Large intestine (tissue), 3 donors: ENCODE results near the gene CELF4. TPM values are rescaled to one million over a fixed set of nuclear protein-coding genes. Genes with fewer than 3 reads are reported as not detected.

Source experiments
- DNase-seq, 2 donors: peaks; one replicate each; pipeline versions ENCODE4 v3.0.0 to v3.0.0-alpha.2; 2013
- H3K27ac ChIP-seq: one replicate; pipeline ENCODE4 v1.5.1; 2013; ENCODE audit warnings: low read length
- H3K27me3 ChIP-seq: 2 replicates; pipeline ENCODE4 v1.6.1; 2013; ENCODE audit warnings: low read length; ENCODE audit not compliant: control insufficient read depth, insufficient read depth
- H3K36me3 ChIP-seq: 2 replicates; pipeline ENCODE4 v1.6.1; 2013; ENCODE audit warnings: low read length; ENCODE audit not compliant: control insufficient read depth, insufficient read depth
- H3K4me1 ChIP-seq: one replicate; pipeline ENCODE4 v1.6.1; 2013; ENCODE audit warnings: low read length; ENCODE audit not compliant: control insufficient read depth, insufficient read depth
- H3K4me3 ChIP-seq: one replicate; pipeline ENCODE4 v1.5.1; 2013; ENCODE audit warnings: low read length
- H3K9me3 ChIP-seq: one replicate; pipeline ENCODE4 v1.6.1; 2013; ENCODE audit warnings: mild to moderate bottlenecking, low read depth, low read length, moderate library complexity; ENCODE audit not compliant: control insufficient read depth
- WGBS: methylation state at CpG from one replicate; pipeline ENCODE4 v1.1.5; 2013; ENCODE audit warnings: low lambda C conversion rate; ENCODE audit not compliant: insufficient coverage; 5-methylcytosine and 5-hydroxymethylcytosine counted together
- polyA plus RNA-seq: library from polyadenylated mRNA; unstranded; fragments of 120-200 nt; gene quantifications from one replicate; pipeline ENCODE4 v1.2.1, GENCODE V29; 2013

Gene CELF4
- polyA plus RNA-seq, 1 donor, result 16.2 TPM

GRCh38 chr18:37456873-37457272, 108.7 kb downstream of the CELF4 start:
- Histone ChIP-seq H3K4me1 (peaks cover 19% of the 10 kb centered on the region), H3K27ac (no peak overlapping the region), H3K4me3 (no peak overlapping the region), H3K9me3 (no peaks in the 10 kb centered on the region), H3K27me3 (peaks cover under 1% of the 10 kb centered on the region), H3K36me3 (no peaks in the 10 kb centered on the region)
- DNase-seq, result no peak
- no CpG with 5 or more reads among the region's 5 CpGs for WGBS

- DNase-seq, result no peak
- WGBS, result no CpG with 5 or more reads among the region's 5 CpGs
Measured at GRCh38 chr18:37456395-37456794, 109.2 kb downstream of the CELF4 start.

GRCh38 chr18:37453752-37454151, 111.8 kb downstream of the CELF4 start:
- Histone ChIP-seq H3K36me3 (no peaks in the 10 kb centered on the region), H3K9me3 (no peaks in the 10 kb centered on the region), H3K27me3 (no peaks in the 10 kb centered on the region), H3K4me1 (peaks cover 41% of the 10 kb centered on the region), H3K4me3 (no peak overlapping the region), H3K27ac (peak overlapping the region; percentile 61)
- WGBS, result 17% methylated on average over 1 of the region's 3 CpGs
- DNase-seq, result no peak

More at GRCh38 chr18:37456395-37456794, 109.2 kb downstream of the CELF4 start:
- no peaks in the 10 kb centered on the region for H3K27me3 ChIP-seq
- H3K4me1 ChIP-seq, result peaks cover 23% of the 10 kb centered on the region
- no peak overlapping the region for H3K4me3 ChIP-seq
- H3K9me3 ChIP-seq, result no peaks in the 10 kb centered on the region
- H3K36me3 ChIP-seq, result no peaks in the 10 kb centered on the region
- H3K27ac ChIP-seq, result no peak overlapping the region

- no CpG with 5 or more reads among the region's 4 CpGs for WGBS
- DNase-seq, result peak; percentile 60 to 75
- H3K27me3 ChIP-seq, result no peaks in the 10 kb centered on the region
- H3K4me3 ChIP-seq, result no peak overlapping the region
- H3K9me3 ChIP-seq, result no peaks in the 10 kb centered on the region
- no peaks in the 10 kb centered on the region for H3K36me3 ChIP-seq
- H3K4me1 ChIP-seq, result peaks cover 41% of the 10 kb centered on the region
- H3K27ac ChIP-seq, result peak overlapping the region; percentile 61
Measured at GRCh38 chr18:37452682-37453385, 112.8 kb downstream of the CELF4 start.

- no peak for DNase-seq
- Histone ChIP-seq H3K9me3 (no peaks in the 10 kb centered on the region), H3K4me3 (no peak overlapping the region), H3K27me3 (no peaks in the 10 kb centered on the region), H3K27ac (peak overlapping the region; percentile 47), H3K4me1 (peaks cover 41% of the 10 kb centered on the region), H3K36me3 (no peaks in the 10 kb centered on the region)
- WGBS, result no CpG with 5 or more reads among the region's 6 CpGs
Measured at GRCh38 chr18:37452015-37452414, 113.6 kb downstream of the CELF4 start.

- H3K27me3 ChIP-seq, result no peaks in the 10 kb centered on the region
- no CpG with 5 or more reads among the region's 14 CpGs for WGBS
- DNase-seq, result no peak
- H3K4me3 ChIP-seq, result no peak overlapping the region
- H3K4me1 ChIP-seq, result peaks cover 41% of the 10 kb centered on the region
- H3K36me3 ChIP-seq, result no peaks in the 10 kb centered on the region
- H3K27ac ChIP-seq, result peak overlapping the region; percentile 54
- no peaks in the 10 kb centered on the region for H3K9me3 ChIP-seq
Measured at GRCh38 chr18:37451239-37451825, 114.3 kb downstream of the CELF4 start.

GRCh38 chr18:37450434-37451132, 115.0 kb downstream of the CELF4 start:
- Histone ChIP-seq H3K36me3 (no peaks in the 10 kb centered on the region), H3K4me1 (peaks cover 41% of the 10 kb centered on the region), H3K27ac (peak overlapping the region; percentile 54), H3K4me3 (no peak overlapping the region), H3K9me3 (no peaks in the 10 kb centered on the region), H3K27me3 (no peaks in the 10 kb centered on the region)
- DNase-seq, result peak; percentile 91 to 95
- no CpG with 5 or more reads among the region's 12 CpGs for WGBS

- peak overlapping the region; percentile 14 for H3K27ac ChIP-seq
- no peaks in the 10 kb centered on the region for H3K9me3 ChIP-seq
- no peak overlapping the region for H3K4me3 ChIP-seq
- H3K27me3 ChIP-seq, result no peaks in the 10 kb centered on the region
- WGBS, result 76% methylated on average over 2 of the region's 2 CpGs
- no peak for DNase-seq
- H3K4me1 ChIP-seq, result peaks cover 41% of the 10 kb centered on the region
- no peaks in the 10 kb centered on the region for H3K36me3 ChIP-seq
Measured at GRCh38 chr18:37449618-37450017, 116.0 kb downstream of the CELF4 start.

GRCh38 chr18:37448946-37449345, 116.7 kb downstream of the CELF4 start:
- no peaks in the 10 kb centered on the region for H3K36me3 ChIP-seq
- no peak overlapping the region for H3K27ac ChIP-seq
- no peaks in the 10 kb centered on the region for H3K27me3 ChIP-seq
- no peak overlapping the region for H3K4me3 ChIP-seq
- no peak for DNase-seq
- H3K9me3 ChIP-seq, result no peaks in the 10 kb centered on the region
- H3K4me1 ChIP-seq, result peaks cover 43% of the 10 kb centered on the region
- WGBS, result no CpG with 5 or more reads among the region's 4 CpGs

GRCh38 chr18:37447962-37448888, 117.4 kb downstream of the CELF4 start:
- H3K27ac ChIP-seq, result no peak overlapping the region
- H3K4me3 ChIP-seq, result no peak overlapping the region
- H3K9me3 ChIP-seq, result no peaks in the 10 kb centered on the region
- H3K27me3 ChIP-seq, result no peaks in the 10 kb centered on the region
- peaks cover 36% of the 10 kb centered on the region for H3K4me1 ChIP-seq
- no CpG with 5 or more reads among the region's 22 CpGs for WGBS
- DNase-seq, result no peak
- no peaks in the 10 kb centered on the region for H3K36me3 ChIP-seq
